ENCODE data around the gene NUTF2.
"Not testable (repeated sequence)": the region's sequence is repeated elsewhere in the genome, so short reads cannot be mapped to it uniquely, and the experiment has no call there.

Gene NUTF2

DNA sequence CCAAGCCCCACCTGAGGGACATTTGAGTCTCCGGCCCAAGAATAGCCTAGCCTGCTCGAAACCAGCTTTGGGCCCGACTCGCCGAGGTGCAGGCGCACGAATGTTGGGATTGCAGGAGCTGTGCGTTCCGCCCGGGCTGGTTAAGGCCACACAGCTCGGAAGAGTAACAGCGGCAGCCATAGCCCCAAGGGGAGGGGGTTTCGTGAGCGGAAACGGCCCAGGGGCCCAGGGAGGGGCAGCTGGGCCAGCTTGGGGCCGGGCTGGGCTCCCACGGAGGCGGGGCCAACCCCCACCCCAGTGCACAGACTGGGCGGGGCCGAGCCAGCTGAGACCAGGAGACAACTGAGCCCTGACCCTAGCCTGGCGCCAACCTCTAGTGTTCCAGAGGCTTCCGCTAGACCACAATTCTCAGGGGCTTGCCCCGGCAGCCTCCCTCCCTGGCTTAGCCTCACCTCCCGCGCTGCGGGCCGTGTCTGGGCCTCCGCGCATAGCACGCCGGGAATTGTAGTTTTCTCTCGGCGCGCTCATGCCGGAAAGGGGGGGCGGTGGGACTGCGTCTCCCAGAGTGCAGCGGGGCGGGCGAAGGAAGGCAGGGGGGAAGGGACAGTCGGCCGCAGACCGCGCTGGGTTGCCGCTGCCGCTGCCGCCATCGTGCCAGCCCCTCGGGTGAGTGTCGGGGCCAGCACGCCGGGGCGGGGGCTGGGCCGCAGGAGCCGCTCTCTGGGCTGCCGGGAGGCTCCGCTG is at the start of gene NUTF2:
Gene NUTF2 (plus strand): TSS at position 614 of the 744 bp plus-strand sequence. CDS start 18,198 bp downstream, outside the sequence.
- DNase-seq (ENCODE audit: low read depth), result peak; percentile 93

GRCh38 chr16:67800338-67800926 is 46.3 kb upstream of the NUTF2 start:
- no peak for DNase-seq (ENCODE audit: low read depth)

GRCh38 chr16:67801241-67801640 is 45.5 kb upstream of the NUTF2 start:
- no peak for DNase-seq (ENCODE audit: low read depth)

DNA sequence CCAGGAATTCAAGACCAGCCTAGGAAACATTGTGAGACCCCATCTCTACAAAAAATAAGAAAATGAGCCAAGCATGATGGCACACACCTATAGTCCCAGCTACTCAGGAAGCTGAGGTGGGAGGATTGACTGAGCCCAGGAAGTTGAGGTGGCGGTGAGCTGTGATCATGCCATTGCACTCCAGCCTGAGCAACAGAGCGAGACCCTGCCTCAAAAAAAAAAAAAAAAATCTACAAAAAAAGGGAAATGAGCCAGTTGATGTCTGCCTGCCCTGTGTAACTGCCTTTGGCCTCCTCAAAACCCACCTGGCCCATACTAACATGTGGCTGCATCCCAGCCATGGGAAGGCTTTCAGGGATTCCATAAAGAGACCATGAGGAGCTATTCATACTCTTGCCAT is 44.9 kb upstream of the NUTF2 start:
- DNase-seq (ENCODE audit: low read depth), result no peak

DNA sequence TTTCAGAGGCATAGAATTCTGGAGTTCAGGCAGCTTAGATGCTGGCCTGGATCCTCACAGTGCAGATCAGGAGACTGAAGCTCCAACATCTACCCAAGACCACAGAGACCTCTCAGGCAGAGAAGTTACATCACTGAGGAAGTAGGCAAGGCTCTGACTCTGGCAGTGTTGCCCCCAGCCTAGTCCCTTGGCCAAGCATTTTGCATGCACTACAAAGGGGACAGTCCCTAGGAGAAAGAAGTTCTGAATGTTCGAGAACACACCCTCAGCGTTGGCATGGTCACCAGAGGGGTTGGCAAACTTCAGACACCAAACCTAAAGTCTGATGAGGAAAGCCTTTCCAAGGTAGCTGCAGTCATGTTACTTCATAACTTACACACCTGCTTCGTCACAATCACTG is 42.8 kb upstream of the NUTF2 start:
- no peak for DNase-seq (ENCODE audit: low read depth)

GRCh38 chr16:67804853-67805542 is 41.7 kb upstream of the NUTF2 start:
- DNase-seq (ENCODE audit: low read depth), result no peak

DNA sequence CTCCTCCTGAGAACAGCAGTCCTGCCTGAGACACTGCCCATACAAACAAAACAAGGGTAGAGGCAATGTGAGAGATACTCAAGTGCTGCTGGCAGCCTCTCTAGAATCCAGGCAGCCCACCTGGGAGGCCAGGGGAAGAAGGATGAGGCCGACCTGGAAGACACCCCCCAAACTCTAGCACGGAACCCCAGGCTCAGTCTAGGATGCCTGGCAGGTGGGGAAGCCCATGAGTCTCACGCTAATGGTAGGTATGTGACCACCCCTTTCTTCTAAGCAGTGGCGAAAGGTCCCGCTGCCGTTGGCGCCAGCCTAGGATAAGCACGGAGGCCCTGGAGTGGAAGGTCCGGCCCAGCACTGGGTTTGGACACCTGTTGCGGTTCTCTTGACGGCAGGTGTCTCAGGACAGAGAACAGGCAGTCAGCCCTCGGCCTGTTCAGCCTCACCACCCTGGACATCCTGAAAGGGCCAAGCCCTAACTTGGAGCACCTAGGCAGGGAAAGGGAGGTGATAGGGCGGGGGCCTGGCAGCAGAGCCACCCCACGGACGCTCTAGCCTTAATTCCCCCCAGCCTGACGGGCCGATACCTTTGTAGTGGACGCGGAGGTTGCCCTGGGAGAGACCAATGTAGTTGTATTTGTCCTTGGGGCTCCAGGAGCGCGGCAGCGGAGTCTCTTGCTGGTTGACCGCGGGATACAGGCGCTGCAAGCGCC is 40.9 kb upstream of the NUTF2 start:
- DNase-seq (ENCODE audit: low read depth), result no peak

GRCh38 chr16:67806428-67807147 is 40.1 kb upstream of the NUTF2 start, which contains the start of the genes RANBP10 and TSNAXIP1:
RANBP10 (minus strand) TSS chr16:67806560; CDS start chr16:67806536, 24 bp downstream.
TSNAXIP1 (plus strand) TSS chr16:67806889; CDS start chr16:67807150, 261 bp downstream.
- DNase-seq (ENCODE audit: low read depth), result peak; percentile 85

DNA sequence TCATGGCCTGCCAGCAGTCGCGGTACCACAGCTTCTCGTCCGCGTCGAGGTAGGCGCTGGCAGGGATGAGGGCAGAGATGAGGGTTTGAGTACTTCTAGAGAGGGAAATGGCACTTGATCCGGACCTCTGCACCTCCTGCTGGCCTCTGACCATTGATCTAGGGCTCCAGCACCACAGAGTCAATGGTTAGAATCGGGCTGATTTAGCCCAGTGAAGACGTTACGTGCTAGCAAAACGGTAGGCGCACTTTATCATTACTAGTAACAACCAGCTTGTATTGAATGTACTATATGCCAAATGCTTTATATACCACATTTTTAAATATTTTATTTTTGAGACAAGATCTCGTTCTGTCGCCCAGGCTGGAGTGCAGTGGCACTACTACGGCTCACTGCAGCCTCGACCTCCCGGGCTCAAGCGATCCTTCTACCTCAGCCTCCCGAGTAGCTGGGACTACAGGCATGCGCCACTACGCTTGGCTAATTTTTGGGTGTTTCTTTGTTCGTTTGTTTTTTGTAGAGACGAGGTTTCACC is 39.5 kb upstream of the NUTF2 start:
- DNase-seq (ENCODE audit: low read depth), result no peak

DNA sequence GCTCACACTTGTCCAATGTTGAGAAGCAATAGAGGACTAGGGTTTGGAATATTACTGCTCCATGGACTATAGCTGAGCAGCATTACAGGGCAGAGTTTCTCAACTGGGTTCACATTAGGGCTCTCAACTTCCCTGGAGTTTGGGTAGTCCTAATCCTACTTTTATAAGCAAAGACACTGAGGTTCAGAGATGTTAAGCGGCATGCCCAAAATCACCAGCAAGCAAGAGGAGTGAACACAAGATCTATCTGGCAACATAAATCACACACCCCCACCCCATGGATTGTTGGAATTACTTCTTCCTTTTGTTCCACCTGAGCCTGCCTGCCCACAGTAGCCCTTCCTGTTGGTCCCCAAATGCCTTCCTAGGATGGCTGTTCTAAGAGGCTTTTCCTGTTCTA is 34.8 kb upstream of the NUTF2 start:
- DNase-seq (ENCODE audit: low read depth), result no peak

DNA sequence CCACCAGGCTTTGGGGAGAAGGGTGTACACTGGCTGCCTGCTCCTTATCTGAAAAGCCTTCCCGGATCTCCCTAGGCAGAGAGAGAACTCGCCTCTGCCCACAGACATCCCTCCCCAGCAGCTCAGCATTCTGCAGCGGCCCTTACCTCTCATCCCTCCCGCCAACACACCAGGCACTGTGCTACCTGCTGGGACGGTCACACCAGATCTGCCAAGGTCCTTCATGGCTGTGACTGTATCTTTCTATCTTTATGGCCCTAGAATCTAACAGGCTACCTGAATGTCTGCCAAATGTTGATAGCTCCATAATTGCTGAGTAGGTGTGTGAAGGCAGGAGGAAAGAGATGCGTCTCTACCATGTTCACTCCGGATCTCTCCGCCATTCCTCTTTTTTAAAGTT is 32.2 kb upstream of the NUTF2 start:
- no peak for DNase-seq (ENCODE audit: low read depth)

DNA sequence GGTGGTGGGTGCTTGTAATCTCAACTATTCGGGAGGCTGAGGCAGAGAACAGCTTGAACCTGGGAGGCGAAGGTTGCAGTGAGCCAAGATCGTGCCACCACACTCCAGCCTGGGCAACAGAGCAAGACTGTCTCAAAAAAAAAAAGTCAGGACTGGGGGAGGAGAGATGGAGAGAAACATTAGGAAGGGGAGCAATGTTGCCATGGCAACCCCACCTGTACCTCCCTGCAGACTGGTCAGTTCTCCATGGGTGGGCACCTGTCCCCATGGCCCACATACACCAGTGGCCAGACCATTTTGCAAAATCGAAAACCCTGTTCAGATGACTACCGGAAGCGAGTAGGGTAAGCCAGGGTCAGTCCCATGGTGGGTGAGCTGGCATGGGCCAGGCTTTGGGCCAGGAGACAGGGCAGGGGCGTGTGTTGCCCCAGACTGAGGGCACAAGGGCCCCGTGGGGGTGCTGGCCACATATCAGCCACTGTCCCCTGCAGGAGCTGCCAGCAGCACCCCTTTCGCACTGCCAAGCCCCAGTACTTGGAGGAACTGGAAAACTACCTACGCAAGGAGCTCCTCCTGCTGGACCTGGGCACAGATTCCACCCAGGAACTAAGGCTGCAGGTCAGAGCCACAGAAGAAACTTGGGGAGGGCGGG is 26.0 kb upstream of the NUTF2 start:
- DNase-seq (ENCODE audit: low read depth), result no peak

DNA sequence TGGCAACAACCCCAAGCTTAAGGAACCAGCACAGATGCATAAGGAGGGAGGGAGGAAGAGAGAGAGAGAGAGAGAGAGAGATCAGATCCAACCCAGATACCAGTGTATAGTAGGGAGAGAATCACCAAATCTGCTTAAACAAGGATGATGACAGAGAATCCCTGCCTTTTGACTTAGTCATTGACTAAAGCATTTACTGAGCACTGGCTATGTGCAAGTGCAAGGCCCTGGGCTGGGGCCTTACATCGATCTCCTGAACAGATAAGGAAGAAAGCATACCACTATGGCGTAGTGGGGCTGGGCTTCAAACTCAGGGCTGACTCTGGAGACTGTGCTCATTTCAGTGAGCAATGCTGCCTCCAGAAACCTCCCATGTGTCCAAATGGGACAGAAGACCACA is 24.2 kb upstream of the NUTF2 start:
- no peak for DNase-seq (ENCODE audit: low read depth)

DNA sequence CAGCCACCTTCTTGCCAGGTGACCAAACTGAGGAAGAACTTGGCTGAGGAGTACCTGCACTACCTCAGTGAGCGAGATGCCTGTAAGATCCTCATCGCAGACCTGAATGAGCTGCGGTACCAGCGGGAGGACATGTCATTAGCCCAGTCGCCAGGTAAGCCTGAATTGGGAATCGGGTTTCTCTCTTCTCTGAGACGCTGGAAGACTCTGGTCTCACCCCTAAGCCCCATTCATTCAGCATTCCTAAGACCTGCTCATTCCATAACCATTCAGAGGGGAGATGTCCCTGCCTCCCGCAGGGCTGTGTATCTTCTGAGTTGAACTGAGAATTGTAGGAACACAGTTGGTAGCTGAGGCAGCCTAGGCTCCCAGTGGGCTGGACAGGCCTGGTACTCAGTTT is 21.6 kb upstream of the NUTF2 start:
- no peak for DNase-seq (ENCODE audit: low read depth)

- no peak for DNase-seq (ENCODE audit: low read depth)
Observed at GRCh38 chr16:67825906-67826305, 20.8 kb upstream of the NUTF2 start.

- DNase-seq (ENCODE audit: low read depth), result no peak
Observed at GRCh38 chr16:67828651-67829050, 18.1 kb upstream of the NUTF2 start.

GRCh38 chr16:67833030-67833414 is 13.7 kb upstream of the NUTF2 start:
- DNase-seq (ENCODE audit: low read depth), result no peak

DNA sequence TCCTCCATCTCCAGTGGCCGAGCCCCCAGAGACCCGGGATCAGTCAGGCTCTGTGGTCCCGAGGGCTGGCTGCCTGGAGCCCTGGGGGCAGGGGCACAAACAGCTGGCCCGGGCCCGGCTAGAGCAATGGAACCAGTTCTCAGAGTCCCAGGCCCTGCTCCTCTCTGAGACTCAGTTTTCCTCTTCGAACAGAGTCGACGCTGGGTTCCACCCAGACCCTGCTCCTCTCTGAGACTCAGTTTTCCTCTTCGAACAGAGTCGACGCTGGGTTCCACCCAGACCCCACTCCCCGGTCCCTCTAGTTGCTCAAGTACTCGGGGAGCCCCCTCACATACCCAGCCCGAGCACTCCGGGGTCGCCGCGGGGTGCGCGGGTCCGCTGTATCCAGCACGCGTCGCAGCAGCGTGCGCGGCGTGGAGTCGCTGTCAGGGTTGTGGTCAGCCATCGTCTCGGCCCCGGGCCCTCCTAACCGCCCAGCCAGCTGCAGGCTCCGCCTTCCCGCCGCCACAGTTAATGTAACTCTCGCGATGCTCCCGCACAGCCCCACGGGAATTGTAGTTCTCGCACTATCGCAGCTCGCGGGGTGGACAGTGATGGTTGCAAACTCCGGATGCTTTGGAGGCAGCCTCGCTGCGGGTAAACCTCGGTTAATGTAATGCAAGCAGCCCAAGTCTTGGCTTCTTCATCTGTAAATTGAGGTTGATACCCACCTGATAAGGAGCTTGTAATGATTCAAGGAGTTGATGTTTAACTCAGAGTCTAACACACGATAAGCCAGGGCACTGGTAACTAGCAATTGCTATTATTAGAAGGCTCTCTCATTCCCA is 13.1 kb upstream of the NUTF2 start:
- DNase-seq (ENCODE audit: low read depth), result peak; percentile 87

GRCh38 chr16:67834242-67834614 is 12.5 kb upstream of the NUTF2 start:
- no peak for DNase-seq (ENCODE audit: low read depth)

- not testable (repeated sequence) for DNase-seq (ENCODE audit: low read depth)
Observed at GRCh38 chr16:67837190-67837589, 9.5 kb upstream of the NUTF2 start.

All from stimulated activated CD8-positive, alpha-beta memory T cell treated with anti-CD3 and anti-CD28 coated beads, Interleukin-15, amount 100 ng/mL, for 1 hour (primary cell).